ENCODE data around the gene LRRC37B.
"Not testable (repeated sequence)": the region's sequence is repeated elsewhere in the genome, so short reads cannot be mapped to it uniquely, and the experiment has no call there.

Gene LRRC37B

GRCh38 chr17:32042266-32042665 lies 35.1 kb downstream of the LRRC37B start:
- DNase-seq = not testable (repeated sequence)

- DNase-seq = not testable (repeated sequence)
Measured at GRCh38 chr17:32045611-32046010, 38.4 kb downstream of the LRRC37B start.

GRCh38 chr17:32047663-32048062 lies 40.5 kb downstream of the LRRC37B start:
- not testable (repeated sequence) for DNase-seq

- DNase-seq = not testable (repeated sequence)
Measured at GRCh38 chr17:32054985-32055384, 47.8 kb downstream of the LRRC37B start.

DNA sequence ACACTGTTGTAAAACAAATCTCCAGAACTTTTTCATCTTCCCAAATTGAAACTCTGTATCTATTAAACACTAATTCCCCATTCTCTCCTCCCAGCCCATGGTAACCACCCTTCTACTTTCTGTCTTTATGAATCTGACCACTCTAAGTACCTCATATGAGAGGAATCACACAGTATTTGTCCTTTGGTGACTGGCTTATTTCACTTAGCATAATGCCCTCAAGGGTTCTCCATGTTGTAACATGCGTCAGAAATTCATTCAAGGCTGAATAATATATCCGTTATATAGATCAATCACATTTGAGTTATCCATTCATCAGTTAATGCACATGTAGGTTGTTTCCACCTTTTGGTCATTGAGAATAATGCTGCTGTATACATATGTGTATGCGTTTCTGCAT lies 48.2 kb downstream of the LRRC37B start:
- DNase-seq = not testable (repeated sequence)

DNA sequence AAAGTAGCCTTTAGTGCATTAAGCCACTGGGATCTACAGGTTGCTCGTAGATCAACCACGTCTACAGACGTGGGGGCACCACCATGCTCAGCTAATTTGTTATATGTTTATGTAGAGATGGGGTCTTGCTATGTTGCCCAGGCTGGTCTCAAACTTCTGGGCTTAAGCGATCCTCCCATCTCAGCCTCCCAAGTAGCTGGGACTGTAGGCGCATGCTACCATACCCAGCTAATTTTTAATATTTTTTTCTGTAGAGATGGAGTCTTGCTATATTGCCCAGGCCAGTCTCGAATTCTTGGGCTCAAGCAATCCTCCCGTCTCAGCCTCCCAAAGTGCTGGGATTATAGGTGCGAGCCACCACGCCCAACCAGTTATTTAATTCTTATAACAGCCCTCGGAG lies 49.3 kb downstream of the LRRC37B start:
- not testable (repeated sequence) for DNase-seq

- DNase-seq = not testable (repeated sequence)
Measured at GRCh38 chr17:32057460-32058105, 50.4 kb downstream of the LRRC37B start.

DNA sequence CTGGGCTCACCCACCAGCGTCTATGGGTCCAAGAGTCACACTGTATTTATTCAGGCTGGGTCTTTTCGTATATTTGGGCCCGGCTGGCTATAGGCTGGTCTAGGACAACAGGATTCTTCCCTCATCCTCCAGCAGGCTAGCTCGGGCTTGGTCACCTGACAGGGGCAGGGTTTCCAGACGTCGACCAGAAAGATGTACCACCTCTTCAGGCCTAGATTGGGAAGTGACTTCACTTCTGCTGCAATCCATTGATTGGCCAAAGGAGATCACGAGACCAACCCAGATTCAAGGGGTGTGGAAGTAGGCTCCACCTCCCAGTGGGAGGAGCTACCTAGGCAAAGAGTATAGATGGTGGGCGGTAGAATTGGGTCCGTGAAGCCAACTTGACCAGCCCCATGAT lies 53.5 kb downstream of the LRRC37B start:
- not testable (repeated sequence) for DNase-seq

- not testable (repeated sequence) for DNase-seq
Measured at GRCh38 chr17:32061840-32062239, 54.7 kb downstream of the LRRC37B start.

DNA sequence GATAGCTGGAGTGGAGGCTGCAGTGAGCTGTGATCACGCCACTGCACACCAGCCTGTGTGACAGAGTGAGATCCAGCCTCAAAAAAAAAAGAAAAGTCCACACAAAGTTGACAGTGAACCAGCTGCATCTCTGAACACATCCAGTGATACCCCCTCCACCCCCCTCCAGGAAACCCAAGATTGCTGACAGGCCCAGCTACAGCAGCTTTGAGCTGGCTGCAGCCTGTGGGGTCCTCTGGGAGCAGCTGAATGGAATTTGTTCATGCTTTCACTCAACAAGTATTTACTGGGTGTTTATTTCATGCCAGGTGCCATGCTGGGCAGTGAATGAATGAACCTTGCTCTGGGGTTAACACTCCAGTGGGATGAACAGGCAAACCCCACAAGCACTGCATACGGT lies 56.9 kb downstream of the LRRC37B start:
- DNase-seq = not testable (repeated sequence)

DNA sequence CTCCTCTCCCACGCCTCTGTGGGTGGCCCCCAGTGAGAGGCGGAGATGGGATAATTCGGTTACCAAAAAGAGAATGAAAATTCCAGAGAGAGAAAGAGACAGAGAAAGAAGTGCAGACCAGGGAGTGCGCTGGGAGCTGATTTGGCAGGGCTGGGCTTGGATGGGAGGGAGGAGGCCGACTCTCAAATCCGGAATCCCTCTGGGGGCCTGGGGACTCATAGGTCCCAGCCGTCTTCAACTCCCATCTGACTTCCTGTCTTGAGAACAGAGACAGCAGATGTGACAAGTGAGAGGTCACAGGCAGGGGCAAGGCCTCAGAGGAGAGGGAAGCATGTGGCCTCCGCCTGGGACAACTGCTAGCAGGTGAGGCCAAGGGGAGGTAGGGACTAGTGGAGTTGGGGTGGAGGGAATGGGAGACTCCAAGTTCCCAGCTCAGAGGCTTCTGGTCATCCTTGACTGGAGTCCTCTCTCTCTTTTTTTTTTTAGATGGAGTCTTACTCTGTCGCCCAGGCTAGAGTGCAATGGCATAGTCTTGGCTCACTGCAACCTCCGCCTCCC lies 59.0 kb downstream of the LRRC37B start:
- not testable (repeated sequence) for DNase-seq

DNA sequence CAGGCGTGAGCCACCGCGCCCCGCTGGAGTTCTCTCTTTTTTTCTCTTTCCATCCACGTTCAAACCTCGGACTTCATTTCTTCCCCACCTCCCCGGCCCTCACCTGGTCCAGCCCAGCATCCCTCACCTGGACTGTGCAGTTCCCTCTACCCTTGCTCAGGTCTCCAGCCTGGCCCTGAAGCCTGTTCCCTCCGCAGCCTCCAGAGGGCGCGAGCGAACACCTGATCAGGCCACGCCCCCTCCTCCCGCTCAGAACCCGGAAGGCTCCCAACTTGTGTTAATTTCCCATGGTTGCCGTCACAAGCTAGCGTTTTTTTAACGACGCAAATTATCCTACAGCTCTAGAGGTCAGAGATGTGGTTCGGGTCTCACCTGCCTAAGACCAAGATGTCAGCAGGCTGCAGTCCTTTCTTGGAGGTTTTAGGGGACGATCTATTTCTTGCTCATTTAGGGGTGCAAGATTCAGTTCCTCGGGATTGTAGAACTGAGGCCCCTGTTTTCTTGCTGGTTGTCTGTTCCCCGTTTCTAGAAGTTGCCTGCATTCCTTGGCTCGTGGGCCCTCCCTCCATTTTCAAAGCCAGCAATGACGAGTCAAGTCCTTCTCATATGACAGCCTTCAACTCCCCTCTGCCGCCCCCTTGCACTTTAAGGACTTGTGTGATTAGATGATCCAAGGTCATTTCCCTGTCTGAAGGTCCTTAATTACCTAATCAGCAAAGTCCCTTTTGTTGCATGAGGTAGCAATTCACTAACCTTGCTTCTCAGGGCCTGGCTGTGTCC lies 59.9 kb downstream of the LRRC37B start:
- peak; percentile 68 for DNase-seq

DNA sequence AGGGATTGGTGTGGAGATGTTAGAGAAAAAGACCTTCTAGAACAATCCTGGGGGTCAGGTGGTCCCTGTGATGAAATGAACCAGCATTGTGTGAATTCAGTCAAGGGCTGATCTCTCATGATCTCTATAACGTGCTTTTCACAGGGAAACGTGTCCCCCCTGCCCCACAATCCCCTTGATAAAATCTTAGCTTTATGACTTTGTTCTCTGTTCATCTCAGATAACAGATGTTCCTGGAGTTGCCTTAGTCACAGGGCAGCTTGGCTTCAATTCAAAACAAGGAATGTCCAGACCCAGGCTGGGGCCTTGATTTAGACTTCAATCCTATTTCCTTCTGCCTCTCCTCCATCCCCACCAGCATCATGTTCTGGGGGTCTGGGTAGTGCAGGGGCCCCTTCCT lies 61.9 kb downstream of the LRRC37B start:
- DNase-seq = not testable (repeated sequence)

- DNase-seq = peak; percentile 70
Measured at GRCh38 chr17:32071961-32072360, 64.8 kb downstream of the LRRC37B start.

DNA sequence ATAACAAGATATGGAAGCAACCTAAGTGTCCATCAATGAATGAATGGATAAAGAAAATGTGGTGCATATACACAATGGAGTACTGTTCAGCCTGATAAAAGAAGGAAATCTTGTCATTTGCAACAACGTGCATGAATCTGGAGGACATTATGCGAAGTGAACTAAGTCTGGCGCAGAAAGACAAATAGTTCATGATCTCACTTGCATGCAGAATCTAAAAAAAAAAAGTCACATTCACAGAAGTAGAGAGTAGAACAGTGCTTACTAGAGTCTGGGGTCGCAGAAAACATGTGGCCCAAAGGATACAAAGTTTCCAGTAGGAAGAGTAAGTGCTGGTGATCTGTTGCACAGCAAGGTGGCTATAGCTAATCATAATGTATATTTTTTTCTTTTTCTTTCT lies 65.9 kb downstream of the LRRC37B start:
- not testable (repeated sequence) for DNase-seq

GRCh38 chr17:32079753-32080152 lies 72.6 kb downstream of the LRRC37B start:
- peak; percentile 78 for DNase-seq

DNA sequence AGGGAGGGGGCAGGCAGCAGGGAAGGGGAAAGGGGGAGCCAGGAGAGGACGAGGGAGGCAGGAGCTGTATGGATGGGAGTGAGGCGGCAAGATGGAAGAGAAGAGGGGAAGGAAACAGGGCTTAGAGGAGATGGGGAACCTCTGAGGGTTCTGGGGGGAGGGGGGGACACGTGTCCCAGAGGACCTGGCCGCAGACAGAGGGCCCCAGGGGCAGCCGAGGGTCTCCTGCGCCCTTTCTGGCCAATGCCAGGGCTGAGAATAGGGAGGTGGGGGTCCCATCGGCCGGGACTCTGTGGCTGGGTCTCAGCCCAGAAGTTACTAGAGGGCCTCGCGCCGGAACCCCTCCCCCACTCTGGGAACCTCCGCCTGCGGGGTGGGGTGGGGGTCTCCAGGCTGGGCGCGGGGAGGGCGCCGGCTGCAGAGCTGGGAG lies 76.4 kb downstream of the LRRC37B start:
- not testable (repeated sequence) for DNase-seq

DNA sequence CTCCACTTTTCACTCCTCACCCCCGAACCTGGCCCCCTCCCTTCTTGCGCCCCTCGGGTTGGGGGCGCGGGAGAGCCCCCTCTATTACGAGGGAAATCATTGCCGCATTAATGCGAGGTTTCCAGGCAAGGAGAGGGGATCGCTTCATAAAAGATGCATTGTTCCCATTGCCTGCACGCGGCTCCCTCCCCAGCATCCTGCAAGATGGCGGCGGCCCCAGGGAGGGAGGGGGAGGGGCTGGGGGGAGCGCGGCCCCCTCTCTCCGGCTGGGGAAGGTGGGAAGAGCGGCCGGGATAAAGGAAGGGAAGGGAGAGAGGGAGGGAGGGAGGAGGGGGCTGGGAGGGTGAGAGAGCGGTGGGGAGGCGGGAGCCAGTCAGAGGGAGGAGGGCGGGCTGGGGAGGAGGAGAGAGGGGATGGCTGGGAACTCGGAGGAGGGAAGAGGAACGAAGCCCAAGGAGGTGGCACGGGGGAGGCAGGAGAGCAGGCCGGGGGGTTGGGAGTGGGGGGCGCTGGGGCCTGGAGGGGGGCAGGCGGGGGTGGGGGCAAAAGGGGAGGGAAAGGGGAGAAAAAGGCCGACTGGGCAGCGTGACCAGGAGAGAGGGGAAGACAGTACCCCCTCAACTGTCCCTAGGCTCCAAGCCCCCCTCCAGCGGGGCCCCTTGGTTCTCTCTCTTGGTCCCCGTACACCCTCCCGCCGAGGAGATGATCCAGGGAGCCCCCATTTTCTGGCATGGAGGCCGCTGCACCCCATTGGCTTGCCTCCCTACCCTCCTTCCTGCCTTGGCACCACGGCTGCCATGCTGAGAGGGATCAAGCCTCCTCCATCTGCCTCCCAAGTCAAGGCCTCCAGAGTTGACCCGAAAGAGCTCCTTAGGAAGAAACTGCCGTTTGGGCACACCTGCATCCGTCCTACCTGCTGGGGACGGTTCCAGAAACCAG lies 77.1 kb downstream of the LRRC37B start:
- not testable (repeated sequence) for DNase-seq

DNA sequence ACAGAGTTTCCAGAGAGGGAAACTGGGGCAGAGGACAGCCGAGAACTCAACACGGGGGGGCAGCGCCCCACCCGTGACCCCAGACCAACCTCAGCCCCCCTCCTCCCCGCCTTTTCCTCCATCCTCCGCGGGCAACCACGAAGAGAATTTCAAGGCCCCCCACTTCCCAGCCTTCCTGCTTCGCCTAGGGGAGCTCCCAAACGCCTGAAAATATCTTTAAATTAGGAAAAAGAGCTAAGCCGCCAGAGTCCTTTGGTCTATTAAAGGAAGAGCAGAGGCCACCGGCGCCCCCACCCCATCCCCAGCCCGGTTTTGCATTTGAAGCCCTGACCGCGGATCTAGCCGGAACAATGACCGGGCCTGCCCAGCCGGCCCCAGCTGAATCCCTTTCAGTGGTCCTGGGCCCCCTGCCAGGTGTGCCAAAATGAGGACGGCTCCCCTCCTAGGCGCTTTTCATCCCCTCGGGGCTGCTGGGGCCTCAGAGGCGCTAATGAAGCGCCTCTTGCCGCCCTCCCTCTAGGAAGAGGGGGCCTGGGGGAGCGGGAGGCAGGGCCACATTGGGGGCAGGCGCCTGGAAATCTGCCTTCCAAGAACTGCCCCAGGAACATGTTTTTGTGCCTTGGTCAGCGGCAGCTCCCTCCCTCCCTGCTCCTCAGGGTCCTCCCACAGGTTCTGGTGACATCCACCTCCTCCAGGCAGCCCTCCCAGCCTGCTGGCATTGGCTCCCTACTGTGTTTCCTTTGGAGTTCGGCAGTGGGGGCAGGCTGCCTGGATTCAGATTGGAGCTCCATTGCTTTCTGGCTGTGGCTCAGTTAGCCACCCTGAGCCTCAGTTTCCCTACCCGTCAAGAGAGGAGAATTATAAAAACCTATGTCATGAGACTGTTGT lies 78.0 kb downstream of the LRRC37B start:
- DNase-seq = not testable (repeated sequence)

GRCh38 chr17:32086833-32087232 lies 79.7 kb downstream of the LRRC37B start:
- not testable (repeated sequence) for DNase-seq

DNA sequence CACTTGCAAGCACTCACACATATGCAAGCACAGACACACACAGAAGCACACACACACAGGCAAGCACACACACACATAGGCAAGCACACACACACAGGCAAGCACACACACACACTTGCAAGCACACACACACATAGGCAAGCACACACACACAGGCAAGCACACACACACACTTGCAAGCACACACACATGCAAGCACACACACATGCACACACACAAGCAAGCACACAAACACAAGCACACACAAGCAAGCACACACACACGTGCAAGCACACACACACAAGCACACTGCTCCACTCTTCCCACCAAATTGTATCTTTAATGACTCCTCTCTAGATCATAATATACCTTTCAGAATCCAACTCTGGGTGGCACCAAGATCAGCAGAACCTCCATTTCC lies 84.9 kb downstream of the LRRC37B start:
- DNase-seq = not testable (repeated sequence)

- DNase-seq = no peak
Measured at GRCh38 chr17:32099686-32100085, 92.5 kb downstream of the LRRC37B start.
